Stimulated activated memory B cell treated with anti-CD40 and anti-IgM and Interleukin-4, amounts not matched to agents 10 μg/mL and 1 μg/mL and 100 μg/mL, for 72 hours (primary cell): ENCODE results near the gene TERB1.
A peak's percentile ranks its signal among the peaks of the same experiment; 100 is the strongest.
"Not testable (repeated sequence)": the region's sequence is repeated elsewhere in the genome, so short reads cannot be mapped to it uniquely, and the experiment has no call there.

Source experiments
- ATAC-seq: fragments of 150-1000 bp; cut with Tn5 transposase; 2 replicates; pipeline ENCODE4 v1.10.0; 2021
- H3K27ac Mint-ChIP-seq: one replicate; pipeline ENCODE4 v1.8.0; 2022; ENCODE audit warnings: mild to moderate bottlenecking, mixed read lengths
- H3K27me3 Mint-ChIP-seq: one replicate; pipeline ENCODE4 v1.8.0; 2022; ENCODE audit warnings: mixed read lengths
- H3K36me3 Mint-ChIP-seq: one replicate; pipeline ENCODE4 v1.8.0; 2022; ENCODE audit warnings: mixed read lengths
- H3K4me1 Mint-ChIP-seq: one replicate; pipeline ENCODE4 v1.8.0; 2022; ENCODE audit warnings: mixed read lengths
- H3K4me3 Mint-ChIP-seq: one replicate; pipeline ENCODE4 v1.8.0; 2022; ENCODE audit warnings: mild to moderate bottlenecking, moderate library complexity, mixed read lengths
- H3K9me3 Mint-ChIP-seq: one replicate; pipeline ENCODE4 v1.8.0; 2022; ENCODE audit warnings: mixed read lengths

The TERB1 gene

DNA sequence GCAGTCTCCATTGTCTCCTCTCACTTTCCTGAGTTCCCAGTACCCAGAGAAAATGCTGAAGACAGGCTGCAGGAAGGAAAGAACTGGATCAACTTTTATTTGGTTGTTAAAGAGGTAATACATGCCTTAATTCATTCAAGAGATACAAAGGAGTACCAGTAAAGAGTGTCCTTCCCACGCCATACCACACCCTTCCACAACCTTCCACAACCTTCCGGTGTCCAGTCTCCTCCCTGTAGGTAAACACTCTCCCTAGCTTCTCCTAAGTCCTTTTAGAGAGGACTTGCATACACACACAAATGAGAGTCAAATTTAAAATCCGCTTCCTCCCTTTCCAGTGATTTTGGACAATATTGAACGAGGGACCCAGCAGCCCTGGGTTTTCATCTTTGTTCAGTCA is 40.0 kb upstream of the TERB1 start:
- Mint-ChIP-seq H3K4me3 (no peak overlapping the region), H3K9me3 (no peaks in the 10 kb centered on the region), H3K4me1 (peaks cover 20% of the 10 kb centered on the region), H3K27me3 (peaks cover 40% of the 10 kb centered on the region), H3K36me3 (no peaks in the 10 kb centered on the region), H3K27ac (no peak overlapping the region)
- ATAC-seq: no peak

DNA sequence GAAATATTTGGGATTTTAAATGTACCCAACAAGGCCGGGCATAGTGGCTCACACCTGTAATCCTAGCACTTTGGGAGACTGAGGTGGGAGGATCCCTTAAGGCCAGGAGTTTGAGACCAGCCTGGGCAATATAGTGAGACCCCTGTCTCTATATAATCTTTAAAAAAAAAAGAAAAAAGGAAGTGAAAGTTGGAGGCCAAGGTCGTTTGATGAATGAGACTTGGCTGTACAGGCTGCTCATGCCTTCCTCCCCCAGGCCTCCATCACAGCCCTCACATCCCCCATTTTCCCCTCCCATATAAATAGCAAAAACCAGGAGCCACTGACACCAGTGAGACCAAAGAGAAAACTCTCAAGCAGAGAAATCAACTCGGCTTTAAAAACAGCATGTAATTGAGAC is 39.5 kb upstream of the TERB1 start:
- H3K27me3 Mint-ChIP-seq: peaks cover 35% of the 10 kb centered on the region
- no peaks in the 10 kb centered on the region for H3K36me3 Mint-ChIP-seq
- peaks cover 17% of the 10 kb centered on the region for H3K4me1 Mint-ChIP-seq
- H3K27ac Mint-ChIP-seq: no peak overlapping the region
- no peak overlapping the region for H3K4me3 Mint-ChIP-seq
- ATAC-seq: no peak
- H3K9me3 Mint-ChIP-seq: no peaks in the 10 kb centered on the region

DNA sequence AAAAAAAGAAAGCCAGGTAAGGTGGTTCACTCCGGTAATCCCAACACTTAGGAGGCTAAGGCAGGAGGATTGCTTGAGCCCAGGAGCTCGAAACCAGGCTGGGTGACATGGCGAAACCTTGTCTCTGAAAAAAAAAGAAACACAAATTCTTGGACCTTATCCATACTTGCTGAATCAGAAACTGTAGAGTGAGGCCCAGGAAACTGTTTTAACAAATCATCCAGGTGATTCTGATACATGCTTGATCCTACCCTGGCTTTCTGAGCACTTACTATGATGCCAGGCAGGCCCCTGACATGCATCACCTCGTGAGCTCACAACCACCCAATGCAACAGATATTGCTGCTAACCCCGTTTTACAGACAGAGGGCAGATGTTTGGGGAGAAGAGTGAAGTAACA is 33.4 kb upstream of the TERB1 start:
- H3K9me3 Mint-ChIP-seq: no peaks in the 10 kb centered on the region

DNA sequence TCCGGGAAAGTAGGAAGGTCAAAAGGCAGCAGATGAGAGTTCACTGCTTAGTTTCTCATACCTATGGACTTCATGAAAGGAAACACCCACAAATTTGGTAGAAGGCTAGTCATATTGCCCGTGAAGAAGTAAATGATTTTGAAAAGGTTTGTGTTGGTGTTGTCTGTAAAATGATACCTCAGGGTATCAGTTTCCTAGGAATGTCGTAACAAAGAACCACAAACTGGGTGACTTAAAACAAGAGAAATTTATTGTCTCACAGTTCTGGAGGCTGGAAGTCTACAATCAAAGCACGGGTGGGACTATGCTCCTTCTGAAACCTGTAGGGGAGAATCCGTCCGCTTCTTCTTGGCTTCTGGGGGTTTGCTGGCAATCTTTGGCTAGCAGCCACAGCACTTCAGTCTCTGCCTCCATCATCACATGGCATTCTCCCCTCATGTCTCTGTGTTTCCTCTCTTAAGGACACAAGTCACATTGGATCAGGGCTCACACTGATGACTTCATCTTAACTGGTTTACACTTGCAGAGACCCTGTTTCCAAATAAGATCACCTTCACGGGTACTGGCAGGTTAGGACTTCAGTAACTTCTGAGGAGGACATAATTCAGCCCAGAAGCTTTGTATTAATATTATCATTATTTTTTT is 31.4 kb upstream of the TERB1 start:
- no peak overlapping the region for H3K27ac Mint-ChIP-seq
- no peak for ATAC-seq
- no peaks in the 10 kb centered on the region for H3K27me3 Mint-ChIP-seq
- H3K4me1 Mint-ChIP-seq: peaks cover 14% of the 10 kb centered on the region
- H3K36me3 Mint-ChIP-seq: peaks cover 2% of the 10 kb centered on the region
- no peaks in the 10 kb centered on the region for H3K9me3 Mint-ChIP-seq
- no peak overlapping the region for H3K4me3 Mint-ChIP-seq

More for the DNA sequence above, 33.4 kb upstream of the TERB1 start:
- H3K27me3 Mint-ChIP-seq: no peaks in the 10 kb centered on the region
- H3K36me3 Mint-ChIP-seq: no peaks in the 10 kb centered on the region
- H3K4me1 Mint-ChIP-seq: peaks cover 1% of the 10 kb centered on the region
- H3K4me3 Mint-ChIP-seq: no peak overlapping the region
- H3K27ac Mint-ChIP-seq: no peak overlapping the region
- ATAC-seq: no peak

DNA sequence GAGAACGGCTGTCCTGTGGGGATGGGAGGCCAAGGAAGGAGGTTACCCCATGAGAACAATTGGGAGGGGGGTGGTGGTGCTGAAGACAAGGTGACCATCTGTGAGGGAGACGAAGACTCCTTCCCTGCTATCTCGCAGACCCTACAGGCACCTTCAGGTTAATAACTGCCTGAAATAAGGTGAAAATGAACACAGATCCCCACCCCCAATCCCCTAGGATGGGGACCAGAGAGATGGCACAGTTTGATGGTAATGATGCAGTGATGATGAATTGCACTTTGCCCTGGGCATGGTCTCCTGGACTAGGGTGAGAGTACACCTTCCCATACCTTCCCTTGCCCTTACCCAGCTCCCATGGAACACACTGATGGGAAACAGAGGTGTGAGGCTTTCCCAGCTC is 30.8 kb upstream of the TERB1 start:
- Mint-ChIP-seq H3K27me3 (no peaks in the 10 kb centered on the region), H3K36me3 (peaks cover 5% of the 10 kb centered on the region)

DNA sequence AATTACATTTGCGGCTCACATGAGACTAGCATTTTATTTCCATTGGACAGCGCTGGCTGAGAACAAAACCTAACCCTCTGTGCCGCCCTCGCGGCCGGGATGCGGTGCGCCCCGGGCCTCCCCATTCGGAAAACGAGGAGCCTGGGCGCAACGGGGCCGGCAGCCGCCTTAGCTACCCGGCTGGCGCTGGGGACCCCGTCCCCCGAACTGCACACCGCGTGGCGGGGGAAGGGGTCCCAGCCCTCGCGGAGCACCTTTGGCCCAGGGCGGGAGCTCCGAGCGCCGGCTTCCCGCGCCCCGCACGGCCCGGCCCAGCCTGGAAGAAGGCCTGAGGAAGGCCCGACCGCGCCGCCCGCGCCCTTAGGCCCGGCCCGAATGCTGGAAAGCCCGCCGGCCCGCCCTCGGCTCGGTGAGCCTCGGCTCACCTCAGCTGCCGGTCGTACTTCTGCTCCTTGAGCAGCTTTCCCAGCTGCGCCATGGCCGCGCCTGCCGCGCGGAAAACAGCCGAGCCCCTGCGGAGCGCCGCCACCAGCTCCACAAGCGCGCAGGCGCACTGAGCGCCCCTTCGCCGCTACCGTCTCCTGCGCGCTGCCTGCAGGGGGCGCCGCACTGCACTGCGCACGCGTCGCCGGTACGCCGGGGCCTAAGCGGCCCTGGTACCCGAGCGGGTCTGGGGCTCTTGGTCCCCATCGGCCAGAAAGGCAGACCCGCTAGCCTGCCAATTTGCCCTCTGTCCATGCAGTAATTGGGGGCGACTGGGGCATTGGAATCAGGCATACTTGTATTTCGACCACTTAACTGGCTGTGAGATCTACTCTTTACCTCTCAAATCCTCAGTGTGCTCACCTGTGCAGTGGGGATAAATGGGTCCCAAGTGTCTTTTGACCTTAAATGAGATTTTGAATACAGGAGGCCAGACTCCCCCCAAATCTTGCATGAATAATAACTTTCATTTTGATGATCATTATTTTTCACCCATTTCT is 29.3 kb upstream of the TERB1 start, which contains the start of gene NAE1:
TSS of gene NAE1 (minus strand) at position 555 of the 983 bp plus-strand sequence. CDS start at position 478, 77 bp downstream.
- Mint-ChIP-seq H3K27ac (peak within 1 kb of the TSS; percentile 14), H3K9me3 (no peaks in the 10 kb centered on the region), H3K36me3 (peaks cover 16% of the 10 kb centered on the region), H3K27me3 (no peaks in the 10 kb centered on the region), H3K4me3 (peak within 1 kb of the TSS; percentile 68), H3K4me1 (peaks cover 23% of the 10 kb centered on the region)
- peak; percentile 98 for ATAC-seq

More for the DNA sequence above, 30.8 kb upstream of the TERB1 start:
- H3K4me3 Mint-ChIP-seq: no peak overlapping the region
- H3K4me1 Mint-ChIP-seq: peaks cover 14% of the 10 kb centered on the region
- no peak overlapping the region for H3K27ac Mint-ChIP-seq
- ATAC-seq: no peak
- no peaks in the 10 kb centered on the region for H3K9me3 Mint-ChIP-seq

DNA sequence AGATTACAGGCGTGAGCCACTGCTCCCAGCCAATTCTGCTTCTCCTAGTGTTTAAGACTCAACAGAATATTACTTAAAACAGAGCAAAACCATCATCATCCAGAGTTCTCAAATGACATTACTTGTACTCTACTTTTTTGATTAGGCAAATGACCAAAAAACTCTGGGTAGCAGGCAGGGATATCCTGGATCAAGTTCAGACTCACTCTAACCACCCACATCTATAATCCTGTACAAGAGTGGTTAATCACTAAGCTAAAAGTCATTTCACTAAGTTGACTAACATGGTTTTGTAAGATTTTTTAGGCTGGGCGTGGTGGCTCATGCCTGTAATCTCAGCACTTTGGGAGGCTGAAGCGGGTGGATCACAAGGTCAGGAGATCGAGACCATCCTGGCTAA is 22.6 kb upstream of the TERB1 start:
- no peak for ATAC-seq
- Mint-ChIP-seq H3K27ac (no peak overlapping the region), H3K36me3 (peaks cover 64% of the 10 kb centered on the region), H3K9me3 (no peaks in the 10 kb centered on the region), H3K27me3 (no peaks in the 10 kb centered on the region), H3K4me3 (no peak overlapping the region), H3K4me1 (peaks cover 14% of the 10 kb centered on the region)

DNA sequence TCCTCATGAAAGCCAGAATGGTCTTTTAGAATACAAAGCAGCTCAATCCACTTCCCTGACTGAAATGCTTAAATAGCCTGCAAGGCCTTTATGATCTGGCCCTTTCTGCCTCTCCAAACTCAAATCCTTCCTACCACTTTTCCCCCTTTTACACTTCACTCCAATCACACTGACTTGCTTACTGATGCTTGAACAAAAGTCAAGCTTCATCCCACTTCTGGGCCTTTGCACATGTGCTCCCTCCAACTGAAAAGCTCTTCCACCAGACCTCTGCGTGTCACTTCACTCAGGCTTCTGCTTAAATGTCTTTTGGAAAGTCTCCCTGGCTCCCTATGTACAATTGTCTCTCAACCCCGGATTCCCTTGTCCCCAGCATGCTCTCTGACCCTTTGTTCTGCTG is 13.3 kb upstream of the TERB1 start:
- Mint-ChIP-seq H3K27me3 (no peaks in the 10 kb centered on the region), H3K4me3 (no peak overlapping the region), H3K27ac (no peak overlapping the region), H3K36me3 (peaks cover 66% of the 10 kb centered on the region), H3K9me3 (no peaks in the 10 kb centered on the region), H3K4me1 (no peaks in the 10 kb centered on the region)
- ATAC-seq: no peak

DNA sequence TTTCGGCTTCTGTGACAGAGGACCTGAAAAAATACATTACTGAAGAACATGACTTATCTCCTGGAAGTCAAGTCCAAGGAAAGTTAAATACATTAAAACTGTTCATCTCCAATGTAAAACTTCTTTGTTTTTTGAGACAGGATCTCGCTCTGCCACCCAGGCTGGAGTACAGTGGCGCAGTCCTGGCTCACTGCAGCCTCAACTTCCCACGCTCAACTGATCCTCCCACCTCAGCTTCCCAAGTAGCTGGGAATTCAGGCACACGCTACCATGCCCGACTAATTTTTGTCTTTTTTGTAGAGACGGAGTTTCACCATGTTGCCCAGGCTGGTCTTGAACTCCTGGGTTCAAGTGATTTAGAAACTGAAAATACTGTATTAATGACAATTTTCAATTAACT is 9.7 kb upstream of the TERB1 start:
- H3K9me3 Mint-ChIP-seq: no peaks in the 10 kb centered on the region

DNA sequence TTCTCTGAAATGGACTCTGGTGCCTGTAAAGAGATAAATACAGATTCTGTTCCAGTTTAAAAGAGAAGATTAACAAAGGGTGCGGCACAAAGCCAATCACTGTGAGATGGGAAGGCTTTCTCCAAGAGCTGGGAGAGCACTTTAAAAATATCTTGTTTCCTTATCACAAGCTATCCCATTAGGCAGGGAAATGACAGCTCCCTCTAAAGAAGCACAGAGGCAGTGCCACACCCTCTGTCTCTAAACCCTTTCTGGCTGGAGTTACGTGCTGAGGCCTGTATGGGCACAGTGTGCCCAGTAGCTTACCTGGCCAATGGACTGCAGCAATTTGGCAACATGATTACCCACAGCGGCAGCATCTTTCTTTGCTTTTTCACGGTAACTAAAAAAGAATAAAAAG is 9.0 kb upstream of the TERB1 start:
- Mint-ChIP-seq H3K27me3 (no peaks in the 10 kb centered on the region), H3K9me3 (no peaks in the 10 kb centered on the region), H3K4me1 (no peaks in the 10 kb centered on the region), H3K27ac (no peak overlapping the region), H3K36me3 (peaks cover 43% of the 10 kb centered on the region), H3K4me3 (no peak overlapping the region)
- ATAC-seq: no peak

More for the DNA sequence above, 9.7 kb upstream of the TERB1 start:
- Mint-ChIP-seq H3K4me1 (no peaks in the 10 kb centered on the region), H3K27ac (no peak overlapping the region), H3K36me3 (peaks cover 43% of the 10 kb centered on the region), H3K27me3 (no peaks in the 10 kb centered on the region), H3K4me3 (no peak overlapping the region)
- ATAC-seq: no peak

DNA sequence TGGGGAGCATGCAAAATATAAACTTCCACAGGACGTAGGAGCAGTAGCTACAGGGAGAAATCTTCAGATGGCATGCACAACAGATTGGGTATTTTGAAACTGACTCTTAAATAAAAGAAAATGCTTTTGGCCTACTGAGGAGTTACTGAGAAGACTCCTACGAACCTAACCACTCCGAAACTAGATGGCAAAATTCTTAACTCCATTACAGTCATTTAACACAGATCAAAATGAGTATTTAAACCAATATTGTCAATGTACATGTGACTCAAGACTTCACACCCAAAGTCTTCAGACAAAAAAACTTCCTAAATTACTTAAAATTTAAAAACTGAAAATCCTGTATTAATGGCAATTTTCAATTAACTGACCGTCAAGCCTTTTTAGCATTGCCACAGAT is 8.4 kb upstream of the TERB1 start:
- Mint-ChIP-seq H3K9me3 (no peaks in the 10 kb centered on the region), H3K27ac (no peak overlapping the region), H3K4me3 (no peak overlapping the region), H3K36me3 (peaks cover 45% of the 10 kb centered on the region), H3K27me3 (no peaks in the 10 kb centered on the region), H3K4me1 (no peaks in the 10 kb centered on the region)
- no peak for ATAC-seq

DNA sequence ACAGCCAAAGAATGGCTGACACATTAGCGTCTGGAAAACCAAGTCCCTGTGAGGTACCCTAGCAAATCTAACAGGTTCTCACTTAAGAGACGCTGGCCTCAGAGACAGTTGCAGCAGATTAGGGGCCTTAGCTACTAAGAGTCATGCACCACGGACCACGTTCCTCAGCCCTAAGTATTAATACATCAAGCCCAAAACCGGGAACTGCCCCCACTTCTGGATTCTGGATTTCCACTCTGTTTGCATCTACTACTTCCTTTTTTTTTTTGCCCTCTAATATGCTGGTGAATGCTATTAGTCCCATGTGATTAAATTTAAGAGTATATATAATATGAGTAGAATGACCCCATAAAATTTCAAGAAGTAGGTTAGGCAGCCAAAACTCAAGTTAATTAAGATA is 775 bp upstream of the TERB1 start:
- peaks cover 32% of the 10 kb centered on the region for H3K36me3 Mint-ChIP-seq
- H3K9me3 Mint-ChIP-seq: no peaks in the 10 kb centered on the region
- no peaks in the 10 kb centered on the region for H3K27me3 Mint-ChIP-seq
- H3K4me1 Mint-ChIP-seq: no peaks in the 10 kb centered on the region
- H3K27ac Mint-ChIP-seq: no peak overlapping the region
- ATAC-seq: no peak
- no peak overlapping the region for H3K4me3 Mint-ChIP-seq

DNA sequence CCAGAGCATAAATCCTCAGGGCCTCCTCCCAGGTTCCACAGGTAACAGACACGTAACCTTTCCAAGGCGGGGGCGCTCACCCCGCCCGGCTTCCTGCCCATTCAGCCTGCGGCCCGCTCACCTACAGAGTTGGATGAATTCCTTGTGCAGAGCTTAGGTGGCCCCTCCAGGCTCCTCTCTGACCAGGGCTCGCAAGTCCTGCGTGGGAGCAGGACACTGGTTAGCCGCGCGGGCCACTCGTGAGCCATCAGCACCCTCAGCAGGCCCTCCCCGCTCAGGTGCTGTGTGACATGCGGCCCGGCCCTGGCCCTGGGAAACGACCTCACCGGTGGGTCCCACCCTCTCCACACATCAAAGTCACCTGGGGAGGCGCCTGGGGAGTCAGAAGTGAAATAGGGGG is 528 bp downstream of the TERB1 start:
- Mint-ChIP-seq H3K9me3 (no peaks in the 10 kb centered on the region), H3K27me3 (no peaks in the 10 kb centered on the region), H3K4me1 (no peaks in the 10 kb centered on the region), H3K36me3 (peaks cover 32% of the 10 kb centered on the region), H3K27ac (no peak overlapping the region), H3K4me3 (no peak overlapping the region)
- no peak for ATAC-seq

DNA sequence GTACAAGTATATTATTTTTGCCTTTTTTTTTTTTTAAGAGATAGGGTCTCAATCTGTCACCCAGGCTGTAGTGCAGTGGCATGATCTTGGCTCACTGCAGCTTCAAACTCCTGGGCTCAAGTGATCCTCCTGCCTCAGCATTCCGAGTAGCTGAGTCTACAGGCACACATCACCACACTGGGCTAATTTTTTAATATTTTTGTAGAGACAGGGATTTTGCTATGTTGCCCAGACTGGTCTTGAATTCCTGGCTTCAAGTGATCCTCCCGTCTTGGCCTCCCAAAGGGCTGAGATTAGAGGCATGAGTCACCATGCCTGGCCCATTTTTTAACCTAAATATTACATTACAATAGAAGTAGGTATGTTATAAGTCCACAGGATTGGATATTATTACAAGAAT is 3.2 kb downstream of the TERB1 start:
- no peaks in the 10 kb centered on the region for H3K4me1 Mint-ChIP-seq
- H3K27ac Mint-ChIP-seq: no peak overlapping the region
- no peak for ATAC-seq
- no peaks in the 10 kb centered on the region for H3K27me3 Mint-ChIP-seq
- peaks cover 7% of the 10 kb centered on the region for H3K36me3 Mint-ChIP-seq
- no peak overlapping the region for H3K4me3 Mint-ChIP-seq
- H3K9me3 Mint-ChIP-seq: no peaks in the 10 kb centered on the region

DNA sequence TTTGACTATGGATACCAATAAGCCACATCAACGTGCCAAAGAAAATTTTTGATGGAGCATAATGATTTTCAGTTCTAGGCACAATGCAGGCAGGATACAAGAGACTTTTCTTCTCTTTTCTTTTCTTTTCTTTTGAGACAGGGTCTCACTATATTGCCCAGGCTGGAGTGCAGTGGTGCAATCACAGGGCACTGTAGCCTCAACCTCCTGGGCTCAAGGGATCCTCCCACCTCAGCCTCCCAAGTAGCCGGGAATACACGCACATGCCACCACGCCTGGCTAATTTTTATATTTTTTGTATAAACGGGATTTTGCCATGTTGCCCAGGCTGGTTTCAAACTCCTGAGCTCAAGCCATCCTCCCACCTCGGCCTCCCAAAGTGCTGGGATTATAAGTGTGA is 7.4 kb downstream of the TERB1 start:
- not testable (repeated sequence) for H3K4me3 Mint-ChIP-seq, H3K36me3 Mint-ChIP-seq, H3K27me3 Mint-ChIP-seq, H3K9me3 Mint-ChIP-seq, H3K4me1 Mint-ChIP-seq, H3K27ac Mint-ChIP-seq, ATAC-seq
